A549 (cell line): ENCODE results near the gene IL21R.

ENCODE experiments used
- CHD2 ChIP-seq: fragments of 150-350 bp; IDR thresholded peaks from 2 replicates; pipeline ENCODE4 v1.6.1; 2014; ENCODE audit warnings: low read length; ENCODE audit not compliant: partially characterized antibody
- EP300 ChIP-seq, 2 experiments: fragments of >200 bp; sonication (Bioruptor Twin); formaldehyde crosslinking; IDR thresholded peaks; 2 replicates in 1 of 2; 3 replicates in 1 of 2; pipeline ENCODE4 v1.6.1; 2016 to 2017
- MAX ChIP-seq: IDR thresholded peaks from 2 replicates; pipeline ENCODE4 v1.6.1; 2012
- TF ChIP-seq, protein P1 (sequence below): fragments of >200 bp; sonication (Bioruptor Twin); formaldehyde crosslinking; IDR thresholded peaks from 3 replicates; pipeline ENCODE4 v1.5.1; 2016
- TF ChIP-seq, protein P2 (sequence below): fragments of 200-600 bp; sonication (generic); IDR thresholded peaks from 2 replicates; pipeline ENCODE4 v1.6.1; 2016; ENCODE audit warnings: antibody characterized with exemption, mild to moderate bottlenecking, moderate library complexity

DNA sequence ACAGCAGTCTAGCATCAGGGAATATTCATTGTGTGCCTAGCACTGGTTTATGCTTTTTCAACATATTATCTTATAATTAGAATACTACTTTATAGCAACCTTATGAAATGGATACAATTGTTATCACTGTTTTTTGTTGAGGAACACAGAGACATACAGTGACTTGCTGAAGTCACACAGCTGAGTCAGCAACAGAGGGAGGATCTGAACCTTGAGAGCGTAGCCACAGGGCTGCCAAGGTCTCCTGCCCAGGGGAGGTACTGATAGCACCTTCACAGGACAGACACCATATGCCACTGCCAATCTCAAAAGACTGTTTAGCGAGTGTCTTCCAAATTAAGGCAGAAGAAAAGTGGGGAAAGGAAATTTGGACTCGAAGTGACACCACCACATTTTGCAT lies 84.8 kb downstream of the IL21R start:
- no peak for TF ChIP-seq EP300 (IDR thresholded peaks at IDR 0.05)
- TF ChIP-seq MAX: no peak
- TF ChIP-seq, protein P1, sequence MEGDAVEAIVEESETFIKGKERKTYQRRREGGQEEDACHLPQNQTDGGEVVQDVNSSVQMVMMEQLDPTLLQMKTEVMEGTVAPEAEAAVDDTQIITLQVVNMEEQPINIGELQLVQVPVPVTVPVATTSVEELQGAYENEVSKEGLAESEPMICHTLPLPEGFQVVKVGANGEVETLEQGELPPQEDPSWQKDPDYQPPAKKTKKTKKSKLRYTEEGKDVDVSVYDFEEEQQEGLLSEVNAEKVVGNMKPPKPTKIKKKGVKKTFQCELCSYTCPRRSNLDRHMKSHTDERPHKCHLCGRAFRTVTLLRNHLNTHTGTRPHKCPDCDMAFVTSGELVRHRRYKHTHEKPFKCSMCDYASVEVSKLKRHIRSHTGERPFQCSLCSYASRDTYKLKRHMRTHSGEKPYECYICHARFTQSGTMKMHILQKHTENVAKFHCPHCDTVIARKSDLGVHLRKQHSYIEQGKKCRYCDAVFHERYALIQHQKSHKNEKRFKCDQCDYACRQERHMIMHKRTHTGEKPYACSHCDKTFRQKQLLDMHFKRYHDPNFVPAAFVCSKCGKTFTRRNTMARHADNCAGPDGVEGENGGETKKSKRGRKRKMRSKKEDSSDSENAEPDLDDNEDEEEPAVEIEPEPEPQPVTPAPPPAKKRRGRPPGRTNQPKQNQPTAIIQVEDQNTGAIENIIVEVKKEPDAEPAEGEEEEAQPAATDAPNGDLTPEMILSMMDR: no peak
- TF ChIP-seq CHD2: no peak
- TF ChIP-seq, protein P2, sequence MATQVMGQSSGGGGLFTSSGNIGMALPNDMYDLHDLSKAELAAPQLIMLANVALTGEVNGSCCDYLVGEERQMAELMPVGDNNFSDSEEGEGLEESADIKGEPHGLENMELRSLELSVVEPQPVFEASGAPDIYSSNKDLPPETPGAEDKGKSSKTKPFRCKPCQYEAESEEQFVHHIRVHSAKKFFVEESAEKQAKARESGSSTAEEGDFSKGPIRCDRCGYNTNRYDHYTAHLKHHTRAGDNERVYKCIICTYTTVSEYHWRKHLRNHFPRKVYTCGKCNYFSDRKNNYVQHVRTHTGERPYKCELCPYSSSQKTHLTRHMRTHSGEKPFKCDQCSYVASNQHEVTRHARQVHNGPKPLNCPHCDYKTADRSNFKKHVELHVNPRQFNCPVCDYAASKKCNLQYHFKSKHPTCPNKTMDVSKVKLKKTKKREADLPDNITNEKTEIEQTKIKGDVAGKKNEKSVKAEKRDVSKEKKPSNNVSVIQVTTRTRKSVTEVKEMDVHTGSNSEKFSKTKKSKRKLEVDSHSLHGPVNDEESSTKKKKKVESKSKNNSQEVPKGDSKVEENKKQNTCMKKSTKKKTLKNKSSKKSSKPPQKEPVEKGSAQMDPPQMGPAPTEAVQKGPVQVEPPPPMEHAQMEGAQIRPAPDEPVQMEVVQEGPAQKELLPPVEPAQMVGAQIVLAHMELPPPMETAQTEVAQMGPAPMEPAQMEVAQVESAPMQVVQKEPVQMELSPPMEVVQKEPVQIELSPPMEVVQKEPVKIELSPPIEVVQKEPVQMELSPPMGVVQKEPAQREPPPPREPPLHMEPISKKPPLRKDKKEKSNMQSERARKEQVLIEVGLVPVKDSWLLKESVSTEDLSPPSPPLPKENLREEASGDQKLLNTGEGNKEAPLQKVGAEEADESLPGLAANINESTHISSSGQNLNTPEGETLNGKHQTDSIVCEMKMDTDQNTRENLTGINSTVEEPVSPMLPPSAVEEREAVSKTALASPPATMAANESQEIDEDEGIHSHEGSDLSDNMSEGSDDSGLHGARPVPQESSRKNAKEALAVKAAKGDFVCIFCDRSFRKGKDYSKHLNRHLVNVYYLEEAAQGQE: no peak
